ENCODE results near the gene GRIP2.

DNA sequence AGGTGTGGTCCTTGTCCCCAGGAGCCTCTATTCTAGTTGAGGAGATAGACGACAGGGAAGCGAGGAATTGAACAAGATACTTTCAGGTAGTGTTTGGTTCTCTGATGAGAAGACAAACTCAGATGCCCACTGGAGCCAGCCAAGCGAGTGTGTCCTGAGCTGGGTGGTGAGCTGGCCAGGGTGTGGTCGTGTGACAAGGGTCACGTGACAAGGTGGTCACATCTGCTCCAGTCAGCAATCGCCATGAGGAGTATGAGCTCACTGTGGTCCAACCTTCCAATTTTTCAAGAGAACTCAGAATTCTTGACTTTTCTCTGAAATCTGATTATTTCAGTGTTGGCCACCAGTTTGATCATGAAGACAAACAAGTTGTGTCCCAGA, 98.2 kb downstream of the GRIP2 start:
- TF ChIP-seq, protein P1, sequence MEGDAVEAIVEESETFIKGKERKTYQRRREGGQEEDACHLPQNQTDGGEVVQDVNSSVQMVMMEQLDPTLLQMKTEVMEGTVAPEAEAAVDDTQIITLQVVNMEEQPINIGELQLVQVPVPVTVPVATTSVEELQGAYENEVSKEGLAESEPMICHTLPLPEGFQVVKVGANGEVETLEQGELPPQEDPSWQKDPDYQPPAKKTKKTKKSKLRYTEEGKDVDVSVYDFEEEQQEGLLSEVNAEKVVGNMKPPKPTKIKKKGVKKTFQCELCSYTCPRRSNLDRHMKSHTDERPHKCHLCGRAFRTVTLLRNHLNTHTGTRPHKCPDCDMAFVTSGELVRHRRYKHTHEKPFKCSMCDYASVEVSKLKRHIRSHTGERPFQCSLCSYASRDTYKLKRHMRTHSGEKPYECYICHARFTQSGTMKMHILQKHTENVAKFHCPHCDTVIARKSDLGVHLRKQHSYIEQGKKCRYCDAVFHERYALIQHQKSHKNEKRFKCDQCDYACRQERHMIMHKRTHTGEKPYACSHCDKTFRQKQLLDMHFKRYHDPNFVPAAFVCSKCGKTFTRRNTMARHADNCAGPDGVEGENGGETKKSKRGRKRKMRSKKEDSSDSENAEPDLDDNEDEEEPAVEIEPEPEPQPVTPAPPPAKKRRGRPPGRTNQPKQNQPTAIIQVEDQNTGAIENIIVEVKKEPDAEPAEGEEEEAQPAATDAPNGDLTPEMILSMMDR (IDR thresholded peaks at IDR 0.05; ENCODE audit: low read length), result no peak
- no peak for TF ChIP-seq EZH2phosphoT487 (IDR thresholded peaks at IDR 0.05; ENCODE audit: low read length)
